Adrenal gland (tissue), 12 donors: Measurements from ENCODE around the gene LYPD8. TPM values are rescaled to one million over a fixed set of nuclear protein-coding genes. Genes with fewer than 3 reads are reported as not detected.
A peak's percentile ranks its signal among the peaks of the same experiment; 100 is the strongest.

Experiments
- DNase-seq, 7 donors: peaks; one replicate each; pipeline ENCODE4 v3.0.0-alpha.2; 2019 to 2020
- H3K27ac ChIP-seq, 5 donors: fragments of 200-600 bp; sonication (generic) in 4 of 5; 1 replicate in 3 of 5; 2 replicates in 2 of 5; pipeline versions ENCODE4 v1.5.1 to v1.8.0; 2016 to 2020; ENCODE audit warnings: mild to moderate bottlenecking in 1 of 5
- H3K27me3 ChIP-seq: fragments of 200-600 bp; 2 replicates; pipeline ENCODE4 v1.8.0; 2021
- H3K36me3 ChIP-seq, 2 donors: fragments of 200-600 bp; replicated peaks in 1 of 2; 1 replicate in 1 of 2; 2 replicates in 1 of 2; pipeline versions ENCODE4 v1.5.1 to v1.8.0; 2018 to 2022
- H3K4me1 ChIP-seq, 2 donors: fragments of 200-600 bp; replicated peaks in 1 of 2; 1 replicate in 1 of 2; 2 replicates in 1 of 2; pipeline versions ENCODE4 v1.5.1 to v1.8.0; 2018 to 2021
- H3K4me3 ChIP-seq, 4 donors: fragments of 200-600 bp; sonication (generic) in 3 of 4; one replicate each; pipeline ENCODE4 v1.5.1; 2016 to 2018
- H3K9me3 ChIP-seq, 3 donors: fragments of 200-600 bp; sonication (generic) in 1 of 3; replicated peaks in 1 of 3; 1 replicate in 2 of 3; 2 replicates in 1 of 3; pipeline versions ENCODE4 v1.5.1 to v1.8.0; 2016 to 2021
- CTCF ChIP-seq, 6 experiments: fragments of 450-650 bp in 4 of 6; fragments of 200-600 bp in 2 of 6; sonication (generic) in 1 of 6; IDR thresholded peaks; 1 replicate in 5 of 6; 2 replicates in 1 of 6; pipeline versions ENCODE4 v1.5.1 to v1.8.0; 2016 to 2021; ENCODE audit warnings: antibody characterized with exemption in 6 of 6, mild to moderate bottlenecking in 2 of 6, moderate library complexity in 1 of 6
- POLR2A ChIP-seq, 2 donors: fragments of 450-650 bp; IDR thresholded peaks; one replicate each; pipeline ENCODE4 v1.6.1; 2017; ENCODE audit warnings: antibody characterized with exemption in 2 of 2, mild to moderate bottlenecking in 2 of 2, moderate library complexity in 1 of 2
- WGBS, 4 donors: extraction: QIAGEN DNeasy Blood & Tissue Kit in 2 of 4; methylation state at CpG; one replicate each; pipeline versions ENCODE4 v1.1.5 to v1.1.7; 2013 to 2017; 5-methylcytosine and 5-hydroxymethylcytosine counted together
- intact Hi-C, 2 donors: fragments of 100-400 bp; cut with DNase I; formaldehyde crosslinking; loops; one replicate each; pipeline versions ENCODE4 v1.14.1 to v1.15.0; 2022 to 2023
- polyA plus RNA-seq, 3 donors: library from polyadenylated mRNA; stranded (reverse); fragments of 200-250 nt in 2 of 3; fragments of 350-450 nt in 1 of 3; fragmentation: Illumina TruSeq in 1 of 3; extraction: RNeasy Lipid Tissue Mini Kit (QIAGEN cat#74804) in 1 of 3; gene quantifications; one replicate each; pipeline ENCODE4 v1.2.3, GENCODE V29; 2013 to 2014
- total RNA-seq, 9 donors: library from RNA; depleted of rRNA in 4 of 9; stranded (reverse); fragments of >200 nt in 4 of 9; fragments of 120-200 nt in 1 of 9; fragmentation: NEBNext Ultra II Directional in 1 of 9; extraction: Animal tissue kit (Norgen Biotek cat#: 25700) in 1 of 9; gene quantifications; one replicate each; pipeline versions ENCODE4 v1.1.0 to v1.2.4, GENCODE V29; 2013 to 2023
- donor health status: healthy with polysubstance abuse.
- donor health status: Bipolar disorder and iron deficiency.
- donor health status: DM: yes; HTN: yes; CAD: no.
- donor health status: DM: no; HTN: no; CAD: no.
- donor health status: DM: no; HTN: no; CAD: no.
- donor health status: DM: yes; HTN: yes; CAD: no.

Gene LYPD8
- total and polyA plus RNA-seq, 12 donors: 0.13 TPM; not detected in 11

DNA sequence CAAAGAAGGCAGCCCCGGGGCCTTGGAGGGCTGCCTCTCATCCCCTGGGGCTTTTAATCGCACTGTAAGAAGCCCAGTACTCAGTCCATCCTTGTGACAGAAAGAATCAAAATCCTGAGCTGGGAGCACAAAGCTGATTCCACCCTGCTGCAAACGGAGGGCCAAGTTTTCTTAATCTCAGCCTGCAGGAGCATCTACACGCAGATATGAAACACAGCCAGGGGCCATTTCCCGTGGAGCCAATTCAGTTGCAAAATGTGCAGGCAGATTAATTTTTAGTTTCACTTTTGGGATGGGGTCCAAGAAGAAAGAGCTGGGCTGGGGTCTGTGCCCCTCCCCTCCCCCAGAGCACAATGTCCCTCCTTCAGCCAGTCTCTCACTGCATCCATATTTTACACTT lies 4.4 kb downstream of the LYPD8 start:
- H3K27me3 ChIP-seq: no peaks in the 10 kb centered on the region
- intact Hi-C loops: no loop called here
- 50 to 71% (median 66%) methylated on average over 5 of the region's 5 CpGs for WGBS, 4 donors

DNA sequence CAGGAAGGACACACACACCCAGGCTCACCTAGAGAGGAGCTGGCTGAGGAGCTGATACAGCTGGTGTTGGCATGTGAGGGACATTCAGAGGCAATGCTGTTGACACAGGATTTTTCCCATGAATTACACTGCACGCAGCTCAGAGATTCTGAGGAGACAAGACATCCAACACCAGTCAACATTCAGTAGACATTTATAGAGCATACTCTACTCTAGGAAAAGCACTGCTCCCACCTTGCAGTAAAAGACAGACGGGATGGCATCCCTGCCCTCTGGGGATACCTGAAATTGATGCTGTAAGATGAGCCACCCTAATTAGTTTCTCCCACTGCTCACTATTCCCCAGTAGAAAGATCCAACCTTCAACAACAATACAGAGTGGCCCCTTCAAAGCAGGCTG lies 5.1 kb downstream of the LYPD8 start:
- no peak for DNase-seq
- no peaks in the 10 kb centered on the region for H3K4me1 ChIP-seq
- no peak overlapping the region for H3K4me3 ChIP-seq
- H3K9me3 ChIP-seq: no peaks in the 10 kb centered on the region
- TF ChIP-seq CTCF (IDR thresholded peaks at IDR 0.05) (no peak), POLR2A (IDR thresholded peaks at IDR 0.05) (no peak)
- no peak overlapping the region for H3K27ac ChIP-seq
- no peaks in the 10 kb centered on the region for H3K27me3 ChIP-seq
- WGBS, 4 donors: 59 to 74% (median 73%) methylated on average over 2 of the region's 2 CpGs; no CpG with 5 or more reads in 1 of the 4 donors
- intact Hi-C loops: no loop called here
- no peaks in the 10 kb centered on the region for H3K36me3 ChIP-seq

More for the DNA sequence above, 4.4 kb downstream of the LYPD8 start:
- Histone ChIP-seq H3K36me3 (no peaks in the 10 kb centered on the region), H3K4me3 (no peak overlapping the region), H3K4me1 (no peaks in the 10 kb centered on the region), H3K27ac (no peak overlapping the region), H3K9me3 (no peaks in the 10 kb centered on the region)
- TF ChIP-seq CTCF (IDR thresholded peaks at IDR 0.05) (no peak), POLR2A (IDR thresholded peaks at IDR 0.05) (no peak)
- peak in 1 of 7 donors; percentile 30 for DNase-seq

DNA sequence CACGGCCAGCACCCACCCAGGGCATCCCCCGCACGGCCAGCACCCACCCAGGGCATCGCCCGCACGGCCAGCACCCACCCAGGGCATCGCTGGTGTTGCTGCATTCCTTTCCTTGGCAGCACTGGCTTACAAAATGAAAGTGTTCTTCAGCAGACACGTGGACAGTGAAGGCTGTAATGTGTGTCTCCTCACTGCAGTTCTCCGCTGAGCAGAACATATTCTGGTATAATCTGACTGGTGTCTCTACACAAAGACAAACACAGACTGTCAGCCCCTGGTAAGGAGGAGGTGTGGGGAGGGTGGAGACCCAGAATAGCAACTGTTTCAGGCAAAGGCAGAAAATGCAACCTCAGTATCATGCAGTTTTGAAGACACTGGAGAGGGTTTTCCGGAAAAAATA lies 7.3 kb downstream of the LYPD8 start:
- Histone ChIP-seq H3K4me3 (no peak overlapping the region), H3K36me3 (no peaks in the 10 kb centered on the region), H3K27ac (no peak overlapping the region), H3K4me1 (no peaks in the 10 kb centered on the region), H3K27me3 (no peaks in the 10 kb centered on the region), H3K9me3 (no peaks in the 10 kb centered on the region)
- intact Hi-C loops: no loop called here
- TF ChIP-seq POLR2A (IDR thresholded peaks at IDR 0.05): no peak
- TF ChIP-seq CTCF (IDR thresholded peaks at IDR 0.05): no peak
- no peak for DNase-seq
- 76 to 90% (median 82%) methylated on average over 3 to 9 of the region's 10 CpGs for WGBS, 4 donors

DNA sequence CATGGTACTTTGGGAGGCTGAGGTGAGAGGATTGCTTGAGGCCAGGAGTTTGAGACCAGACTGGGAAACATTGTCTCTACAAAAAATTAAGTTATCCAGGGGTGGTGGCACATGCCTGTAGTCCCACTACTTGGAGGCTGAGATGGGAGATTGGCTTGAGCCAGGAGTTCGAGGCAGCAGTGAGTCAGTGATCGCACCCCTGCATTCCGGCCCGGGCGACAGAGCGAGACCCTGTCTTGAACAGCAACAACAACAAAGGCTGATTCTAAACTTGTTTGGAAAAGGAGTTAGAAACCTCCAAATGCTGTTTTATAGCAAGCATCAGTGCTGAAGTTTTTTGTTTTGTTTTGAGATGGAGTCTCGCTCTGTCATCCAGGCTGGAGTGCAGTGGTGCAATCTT lies 14.7 kb downstream of the LYPD8 start:
- no peaks in the 10 kb centered on the region for H3K4me1 ChIP-seq
- no peaks in the 10 kb centered on the region for H3K27me3 ChIP-seq
- DNase-seq: no peak
- H3K4me3 ChIP-seq: no peak overlapping the region
- no peak for TF ChIP-seq POLR2A (IDR thresholded peaks at IDR 0.05)
- TF ChIP-seq CTCF (IDR thresholded peaks at IDR 0.05): no peak
- no peak overlapping the region for H3K27ac ChIP-seq
- 87 to 96% (median 91%) methylated on average over 3 to 7 of the region's 7 CpGs for WGBS, 4 donors
- H3K36me3 ChIP-seq: no peaks in the 10 kb centered on the region
- intact Hi-C loops: no loop called here
- no peaks in the 10 kb centered on the region for H3K9me3 ChIP-seq
